ENCODE data around the gene KRT83. TPM values are rescaled to one million over a fixed set of nuclear protein-coding genes. Genes with fewer than 3 reads are reported as not detected.
"Not testable (repeated sequence)": the region's sequence is repeated elsewhere in the genome, so short reads cannot be mapped to it uniquely, and the experiment has no call there.

KRT83 gene
- total RNA-seq, 1 donor from 2014 or later: not detected

- DNase-seq (ENCODE audit: low spot score): no peak
Measured at GRCh38 chr12:52310622-52311284, 10.4 kb downstream of the KRT83 start.

DNA sequence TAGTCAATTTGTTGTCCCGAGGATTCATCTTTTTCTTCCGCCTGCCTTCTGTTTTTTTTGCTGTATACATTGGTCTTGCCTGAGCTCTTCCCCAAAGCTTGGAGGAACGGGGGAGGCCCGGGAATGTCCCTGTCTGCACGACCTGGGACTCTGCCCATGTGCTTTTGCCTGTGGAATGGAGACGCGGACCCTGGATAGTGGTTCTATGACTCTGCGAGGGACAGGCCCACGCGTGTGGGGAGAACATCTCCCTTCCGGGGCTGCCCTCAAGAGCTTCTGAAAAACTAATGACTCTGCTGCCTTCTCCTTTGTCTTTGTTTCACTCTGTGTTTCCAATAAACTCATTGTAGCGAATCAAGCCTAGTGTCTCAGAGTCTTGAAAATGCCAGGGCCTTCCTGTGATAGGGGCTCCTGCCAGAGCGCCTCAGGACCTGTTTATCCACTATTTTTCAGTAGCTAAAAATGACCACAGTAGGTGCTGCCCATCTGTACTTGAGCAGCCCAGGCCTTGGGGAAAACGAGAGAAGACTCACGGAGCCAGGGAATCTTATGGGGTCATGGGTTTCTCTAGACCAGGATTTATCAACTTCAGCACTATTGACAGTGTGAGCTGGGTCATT is 12.3 kb downstream of the KRT83 start:
- DNase-seq (ENCODE audit: low spot score): no peak

- peak; percentile 47 for DNase-seq (ENCODE audit: low spot score)
Measured at GRCh38 chr12:52307836-52308805, 13.1 kb downstream of the KRT83 start.

- DNase-seq (ENCODE audit: low spot score): no peak
Measured at GRCh38 chr12:52306731-52307130, 14.5 kb downstream of the KRT83 start.

GRCh38 chr12:52305921-52306705 is 15.1 kb downstream of the KRT83 start:
- no peak for DNase-seq (ENCODE audit: low spot score)

DNA sequence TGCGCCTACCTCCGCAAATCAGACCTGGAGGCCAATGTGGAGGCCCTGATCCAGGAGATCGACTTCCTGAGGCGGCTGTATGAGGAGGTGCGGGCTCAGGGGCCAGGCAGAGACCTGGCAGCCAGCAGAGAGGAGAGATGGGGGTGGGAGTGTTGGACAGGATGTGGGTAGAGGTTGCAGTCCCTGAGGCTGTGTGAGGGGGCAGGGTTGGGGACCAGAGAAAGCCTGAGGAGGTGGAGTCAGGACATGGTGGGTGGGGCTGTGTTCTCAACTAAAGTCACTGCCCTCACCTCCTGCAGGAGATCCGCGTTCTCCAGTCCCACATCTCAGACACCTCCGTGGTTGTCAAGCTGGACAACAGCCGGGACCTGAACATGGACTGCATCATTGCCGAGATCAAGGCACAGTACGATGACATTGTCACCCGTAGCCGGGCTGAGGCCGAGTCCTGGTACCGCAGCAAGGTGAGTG is 16.2 kb downstream of the KRT83 start:
- DNase-seq (ENCODE audit: low spot score): not testable (repeated sequence)

GRCh38 chr12:52302242-52302914 is 18.8 kb downstream of the KRT83 start:
- not testable (repeated sequence) for DNase-seq (ENCODE audit: low spot score)

- DNase-seq (ENCODE audit: low spot score): not testable (repeated sequence)
Measured at GRCh38 chr12:52301721-52302120, 19.5 kb downstream of the KRT83 start.

DNA sequence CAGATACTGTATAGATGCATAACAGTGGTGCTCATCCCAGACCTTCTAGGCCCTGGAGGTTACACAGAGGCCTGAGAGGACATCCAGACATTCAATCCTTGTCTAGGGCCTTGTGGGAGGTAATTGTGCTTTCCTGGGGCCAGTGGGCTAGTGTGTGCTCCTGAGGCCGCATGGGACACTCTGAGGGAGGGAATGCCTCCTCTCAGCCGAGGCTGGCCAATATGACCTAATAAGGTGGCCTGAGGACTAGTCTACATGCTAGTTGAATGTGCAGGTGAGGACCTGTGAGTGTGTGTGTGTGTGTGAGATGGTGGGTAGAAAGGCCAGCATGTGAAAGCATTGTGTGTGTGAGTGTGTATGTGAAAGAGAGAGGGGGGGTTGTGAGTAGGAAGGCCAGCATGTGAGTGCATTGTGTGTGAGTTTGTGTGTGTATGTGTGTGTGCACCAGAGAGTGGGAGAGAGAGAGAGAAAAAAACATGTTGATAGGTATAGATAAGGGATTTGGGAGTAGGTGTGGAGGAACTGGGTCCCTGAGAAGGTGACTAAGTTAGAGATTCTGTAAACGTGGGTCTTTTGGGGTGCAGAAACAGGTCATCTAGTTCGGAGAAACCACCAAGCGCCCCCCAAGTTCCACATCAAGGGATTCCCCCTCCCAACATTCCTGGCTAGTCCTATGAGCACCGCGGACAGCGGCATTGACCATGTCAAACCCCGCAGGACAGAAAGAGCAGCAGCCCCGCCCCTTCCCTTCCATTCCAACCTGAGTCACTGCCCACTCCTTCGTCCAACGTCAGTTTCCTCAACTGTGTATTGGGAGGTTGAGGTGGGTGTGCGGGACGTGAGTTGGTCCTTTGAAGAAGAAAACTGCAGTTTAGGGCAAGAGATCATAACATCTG is 20.2 kb downstream of the KRT83 start:
- DNase-seq (ENCODE audit: low spot score): no peak

DNA sequence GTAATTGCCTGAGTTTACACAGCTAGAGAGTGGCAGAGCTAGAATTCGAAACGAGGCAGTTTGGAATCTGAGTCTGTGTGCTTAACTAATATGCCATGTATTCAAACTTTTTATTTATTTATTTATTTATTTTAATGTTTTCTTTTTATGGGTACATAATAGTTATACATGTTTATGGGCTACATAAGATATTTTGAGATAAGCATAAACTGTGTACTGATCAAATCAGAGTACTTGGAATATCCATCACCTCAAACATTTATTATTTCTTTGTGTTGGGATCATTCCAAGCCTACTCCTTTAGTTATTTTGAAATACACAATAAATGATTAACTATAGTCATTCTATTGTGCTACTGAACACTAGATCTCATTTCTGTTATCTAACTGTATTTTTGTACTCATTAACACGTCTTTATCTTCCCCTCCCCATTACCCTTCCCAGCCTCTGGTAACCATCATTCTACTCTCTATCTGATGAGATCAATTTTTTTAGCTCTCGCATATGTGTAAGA is 22.5 kb downstream of the KRT83 start:
- DNase-seq (ENCODE audit: low spot score): no peak

DNA sequence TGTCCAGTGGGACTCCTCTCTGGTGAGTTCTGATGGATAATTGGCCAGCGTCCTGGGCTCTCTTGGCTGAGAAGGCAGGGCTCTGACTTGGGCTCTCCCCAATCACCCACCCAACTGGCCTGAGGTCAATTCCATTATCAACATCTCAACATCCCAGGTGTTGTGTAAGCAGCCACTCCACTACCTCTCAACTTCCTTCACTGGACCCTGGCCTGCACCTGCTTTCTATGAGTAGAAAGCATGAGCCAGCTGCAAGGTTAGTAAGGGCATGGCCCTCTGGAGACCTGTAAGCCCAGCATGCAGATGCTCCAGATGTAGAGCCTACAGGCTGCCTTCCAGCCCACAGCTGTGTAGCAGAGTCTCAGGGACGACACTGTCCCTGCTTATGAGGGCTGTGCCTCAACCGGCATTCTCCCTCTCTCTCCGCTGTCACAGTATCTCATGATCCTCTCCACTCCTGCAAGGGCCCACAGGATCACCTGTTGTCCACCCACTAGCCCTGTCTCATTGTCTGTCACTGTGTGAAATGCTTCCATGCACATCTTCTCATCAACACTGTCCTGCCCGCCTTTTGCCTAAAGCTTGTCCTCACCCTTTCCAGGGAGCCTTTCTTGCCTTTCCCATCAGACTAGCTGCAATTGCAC is 24.5 kb downstream of the KRT83 start:
- no peak for DNase-seq (ENCODE audit: low spot score)

DNA sequence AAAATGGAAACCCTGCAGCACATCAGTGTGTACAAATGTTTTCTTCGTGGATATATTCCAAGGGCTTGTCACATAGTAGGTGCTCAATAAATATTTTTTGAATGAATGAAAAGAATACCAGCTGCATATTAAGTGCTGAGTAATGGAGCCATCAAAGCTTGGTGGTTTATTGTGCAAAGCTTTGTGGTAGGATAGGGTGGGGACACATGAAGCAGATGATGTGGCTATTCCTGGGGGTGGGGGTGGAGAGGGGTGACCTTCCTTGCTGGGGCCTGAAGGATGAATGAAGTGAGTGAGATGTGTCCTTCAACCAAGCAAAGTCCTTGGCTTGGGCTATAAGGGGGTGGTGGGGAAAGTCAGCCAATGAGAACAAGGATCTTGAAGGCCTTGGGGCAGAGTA is 25.5 kb downstream of the KRT83 start:
- DNase-seq (ENCODE audit: low spot score): no peak

DNA sequence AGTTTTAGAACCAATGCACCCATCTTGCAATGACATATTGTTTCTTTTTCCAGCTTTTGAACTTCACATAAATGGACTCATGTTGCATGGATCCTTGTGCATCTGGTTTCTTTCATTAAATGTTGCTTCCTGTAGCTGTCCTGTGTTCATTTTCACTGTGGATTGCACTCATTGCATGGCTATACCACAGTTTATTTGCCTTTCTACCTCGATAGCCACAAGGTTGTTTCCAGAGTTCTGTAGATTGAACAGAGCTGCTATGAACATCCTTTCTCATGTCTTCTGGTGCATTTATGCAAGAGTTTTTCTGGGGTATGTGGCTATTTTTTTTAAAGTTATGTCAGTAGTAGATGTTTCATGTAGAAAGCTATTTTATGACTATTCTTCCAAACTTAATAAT is 26.4 kb downstream of the KRT83 start:
- no peak for DNase-seq (ENCODE audit: low spot score)

- DNase-seq (ENCODE audit: low spot score): no peak
Measured at GRCh38 chr12:52293926-52294325, 27.3 kb downstream of the KRT83 start.

DNA sequence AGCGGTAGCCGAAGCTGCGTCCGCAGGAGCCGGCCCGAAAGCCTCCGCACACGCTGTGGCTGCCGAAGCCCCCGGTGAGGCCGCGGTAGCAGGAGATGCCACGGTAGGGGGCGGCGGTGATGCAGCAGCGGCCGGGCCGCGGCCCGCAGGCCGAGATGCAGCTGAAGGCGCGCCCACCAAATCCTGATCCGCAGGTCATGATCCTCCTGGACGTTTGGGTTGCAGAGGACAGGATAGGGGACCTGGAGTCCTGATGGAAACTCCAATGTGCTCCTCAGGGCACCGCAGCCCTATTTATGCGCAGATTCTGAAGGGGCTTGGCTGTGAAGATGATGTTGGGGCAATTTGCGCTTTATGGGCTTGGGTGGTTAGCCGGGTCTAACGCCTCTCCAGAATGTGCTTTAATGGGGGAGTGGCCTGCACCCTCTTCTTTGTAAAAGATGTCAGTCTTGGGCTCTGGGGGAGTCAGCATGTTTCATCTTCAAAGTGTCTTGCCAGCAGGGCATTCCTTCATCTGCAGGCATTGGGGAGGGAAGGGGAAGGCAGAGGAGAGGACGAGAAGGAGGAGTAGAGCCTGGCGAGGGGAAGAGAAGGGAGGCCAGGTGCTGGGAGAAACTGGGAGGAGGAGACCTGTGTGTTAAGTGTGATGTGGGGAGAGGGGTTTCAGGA is 29.8 kb downstream of the KRT83 start, which contains the start of gene KRT81:
TSS of gene KRT81 (minus strand) at position 268 of the 669 bp plus-strand sequence. CDS start at position 199, 69 bp downstream.
- no peak for DNase-seq (ENCODE audit: low spot score)

DNA sequence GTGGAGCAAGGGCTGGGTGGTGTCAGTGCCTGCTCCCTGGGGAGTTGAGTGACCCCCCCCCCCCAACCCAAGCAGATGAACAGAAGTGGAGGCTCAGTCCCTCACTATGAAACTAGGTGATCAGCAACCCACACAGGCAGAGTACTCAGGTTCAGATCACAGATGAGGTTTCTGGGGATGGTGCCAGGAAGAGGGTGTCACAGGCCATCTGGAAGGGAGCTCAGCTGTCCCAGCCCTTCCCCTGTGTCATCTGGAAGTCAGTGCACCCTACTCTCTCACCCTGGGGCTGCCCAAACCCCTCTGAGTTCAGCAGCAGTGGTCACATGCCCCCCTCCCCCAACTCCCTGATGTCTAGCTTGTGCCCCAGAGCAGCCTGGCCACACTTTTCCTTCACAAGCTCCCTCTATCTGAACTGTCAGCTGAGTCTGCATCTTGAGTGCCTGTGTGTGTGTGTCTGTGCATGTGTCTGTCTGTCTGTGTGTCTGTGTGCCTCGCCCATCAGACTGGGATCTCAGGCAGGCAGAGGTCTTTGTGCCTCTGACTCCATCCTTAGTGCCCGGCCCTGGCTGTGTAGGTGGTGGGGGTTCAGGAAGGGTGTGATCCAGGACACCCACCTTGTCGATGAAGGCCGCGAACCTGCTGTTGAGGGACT is 30.6 kb downstream of the KRT83 start:
- DNase-seq (ENCODE audit: low spot score): not testable (repeated sequence)
